ENCODE measurements around the gene GDF2.

GDF2 gene

GRCh38 chr10:47320812-47321211, 1.4 kb upstream of the GDF2 start:
- TF ChIP-seq CTCF (conservative IDR thresholded peaks at IDR 0.05; ENCODE audit: low read depth): no peak
- no peak for DNase-seq (ENCODE audit: low spot score)
- no peak overlapping the region for H3K27ac ChIP-seq
- ChIA-PET POLR2A (ENCODE audit: low non-redundant PET) (no interaction called here), CTCF (interaction anchor here (0.6 to 1.6 kb wide), 2 partner anchors 273 to 1649 kb away, joined by 3 to 4 read pairs; no protein-coding TSS in a partner anchor)

- no peak for DNase-seq (ENCODE audit: low spot score)
- ChIA-PET CTCF (interaction anchor here (1.6 kb wide), 1 partner anchor 274 kb away, joined by 4 read pairs; no protein-coding TSS in a partner anchor), POLR2A (ENCODE audit: low non-redundant PET) (no interaction called here)
- TF ChIP-seq CTCF (conservative IDR thresholded peaks at IDR 0.05; ENCODE audit: low read depth): no peak
- no peak overlapping the region for H3K27ac ChIP-seq
Observed at GRCh38 chr10:47321521-47322195, 596 bp upstream of the GDF2 start.

- POLR2A ChIA-PET (ENCODE audit: low non-redundant PET): no interaction called here
- CTCF ChIA-PET: interaction anchor here (0.9 kb wide), 1 partner anchor 11 kb away, joined by 4 read pairs; no protein-coding TSS in a partner anchor
Observed at GRCh38 chr10:47323087-47323486, 833 bp downstream of the GDF2 start.

GRCh38 chr10:47323636-47324296, 1.5 kb downstream of the GDF2 start:
- no peak for TF ChIP-seq CTCF (conservative IDR thresholded peaks at IDR 0.05; ENCODE audit: low read depth)
- ChIA-PET CTCF (no interaction called here), POLR2A (ENCODE audit: low non-redundant PET) (no interaction called here)
- H3K27ac ChIP-seq: no peak overlapping the region
- no peak for DNase-seq (ENCODE audit: low spot score)

More at GRCh38 chr10:47323087-47323486, 833 bp downstream of the GDF2 start:
- no peak for DNase-seq (ENCODE audit: low spot score)
- no peak overlapping the region for H3K27ac ChIP-seq
- no peak for TF ChIP-seq CTCF (conservative IDR thresholded peaks at IDR 0.05; ENCODE audit: low read depth)

GRCh38 chr10:47325303-47326291, 3.3 kb downstream of the GDF2 start:
- TF ChIP-seq CTCF (conservative IDR thresholded peaks at IDR 0.05; ENCODE audit: low read depth): no peak
- H3K27ac ChIP-seq: no peak overlapping the region
- ChIA-PET POLR2A (ENCODE audit: low non-redundant PET) (no interaction called here), CTCF (no interaction called here)
- no peak for DNase-seq (ENCODE audit: low spot score)

GRCh38 chr10:47326306-47326926, 4.2 kb downstream of the GDF2 start:
- CTCF ChIA-PET: interaction anchor here (0.6 kb wide), 1 partner anchor 89 kb away, joined by 3 read pairs; no protein-coding TSS in a partner anchor
- H3K27ac ChIP-seq: no peak overlapping the region
- POLR2A ChIA-PET (ENCODE audit: low non-redundant PET): no interaction called here
- TF ChIP-seq CTCF (conservative IDR thresholded peaks at IDR 0.05; ENCODE audit: low read depth): no peak
- no peak for DNase-seq (ENCODE audit: low spot score)
